ENCODE measurements around the gene PRKCZ.

PRKCZ gene

GRCh38 chr1:2209400-2210083 lies 159.3 kb downstream of the PRKCZ start:
- DNase-seq (ENCODE audit: low read depth) = no peak

- DNase-seq (ENCODE audit: low read depth) = no peak
These were observed 160.0 kb downstream of the PRKCZ start for GRCh38 chr1:2210084-2210653.

GRCh38 chr1:2210786-2211185 lies 160.6 kb downstream of the PRKCZ start:
- DNase-seq (ENCODE audit: low read depth) = no peak

GRCh38 chr1:2212274-2212531 lies 162.0 kb downstream of the PRKCZ start:
- DNase-seq (ENCODE audit: low read depth) = no peak

- DNase-seq (ENCODE audit: low read depth) = peak; percentile 96
These were observed 162.6 kb downstream of the PRKCZ start for GRCh38 chr1:2212532-2213491.

- DNase-seq (ENCODE audit: low read depth) = peak; percentile 76
These were observed 163.6 kb downstream of the PRKCZ start for GRCh38 chr1:2213576-2214505.

GRCh38 chr1:2214541-2215241 lies 164.5 kb downstream of the PRKCZ start:
- DNase-seq (ENCODE audit: low read depth) = no peak

GRCh38 chr1:2215329-2215728 lies 165.1 kb downstream of the PRKCZ start:
- DNase-seq (ENCODE audit: low read depth) = no peak

GRCh38 chr1:2215909-2216766 lies 165.9 kb downstream of the PRKCZ start:
- DNase-seq (ENCODE audit: low read depth) = no peak

- DNase-seq (ENCODE audit: low read depth) = no peak
These were observed 166.5 kb downstream of the PRKCZ start for GRCh38 chr1:2216767-2217058.

GRCh38 chr1:2221271-2221670 lies 171.1 kb downstream of the PRKCZ start:
- no peak for DNase-seq (ENCODE audit: low read depth)

- DNase-seq (ENCODE audit: low read depth) = no peak
These were observed 174.0 kb downstream of the PRKCZ start for GRCh38 chr1:2224170-2224584.

GRCh38 chr1:2224631-2225428 lies 174.6 kb downstream of the PRKCZ start:
- no peak for DNase-seq (ENCODE audit: low read depth)

GRCh38 chr1:2226525-2227345 lies 176.5 kb downstream of the PRKCZ start:
- DNase-seq (ENCODE audit: low read depth) = no peak

- DNase-seq (ENCODE audit: low read depth) = peak; percentile 96
These were observed 177.3 kb downstream of the PRKCZ start for GRCh38 chr1:2227346-2228156.

- no peak for DNase-seq (ENCODE audit: low read depth)
These were observed 178.0 kb downstream of the PRKCZ start, which contains the start of gene SKI for GRCh38 chr1:2228157-2228594. TSS of gene SKI (plus strand) at chr1:2228319. CDS start at chr1:2228767, 448 bp downstream.

- no peak for DNase-seq (ENCODE audit: low read depth)
These were observed 178.5 kb downstream of the PRKCZ start for GRCh38 chr1:2228694-2229036.

Data from GM04504 (cell line).